ENCODE measurements around the gene PDE3A.

PDE3A gene

DNA sequence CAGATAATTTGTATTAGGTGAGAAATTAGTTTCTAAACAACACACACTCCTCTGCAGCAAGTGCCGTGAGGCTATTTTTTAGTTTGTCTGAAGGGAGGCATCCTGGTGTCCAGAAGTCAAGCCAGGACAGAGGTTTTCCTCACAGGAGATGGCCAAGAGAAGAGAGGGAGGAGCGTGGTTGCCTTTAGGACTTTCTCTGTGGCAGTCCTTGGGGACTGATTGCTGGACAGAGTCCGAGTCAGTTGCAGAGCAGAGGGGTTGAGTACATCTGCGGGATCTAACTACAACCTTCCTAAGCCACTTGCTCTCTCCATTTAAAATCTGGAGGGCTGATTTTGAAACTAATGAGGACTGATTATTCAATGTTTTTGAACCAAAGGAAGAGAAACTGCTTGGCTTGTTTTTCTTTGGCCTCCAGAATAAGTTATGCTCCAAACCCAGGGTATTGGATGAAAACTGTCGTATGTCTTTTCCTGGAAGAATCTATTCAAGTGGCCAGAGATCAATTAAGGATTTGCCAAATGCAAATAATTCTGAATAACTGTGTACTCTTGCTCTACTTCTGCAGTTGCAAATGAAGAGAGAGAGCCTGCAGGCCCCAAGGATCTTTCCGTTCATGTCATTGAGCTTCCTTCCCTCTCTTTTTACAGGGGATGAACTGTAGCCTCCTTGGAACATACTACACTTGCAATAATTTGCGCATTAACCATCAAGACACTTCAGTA is 328.0 kb downstream of the PDE3A start:
- peaks cover 26% of the 10 kb centered on the region for H3K4me1 ChIP-seq (ENCODE audit: control insufficient read depth, insufficient read depth, low read length)
- no peaks in the 10 kb centered on the region for H3K36me3 ChIP-seq (ENCODE audit: control insufficient read depth, insufficient read depth, low read length)
- H3K9me3 ChIP-seq (ENCODE audit: control insufficient read depth, insufficient read depth, low read length): no peaks in the 10 kb centered on the region
- no peaks in the 10 kb centered on the region for H3K27me3 ChIP-seq (ENCODE audit: control insufficient read depth, insufficient read depth, low read length)
- H3K4me3 ChIP-seq (ENCODE audit: low read depth, low read length): no peak overlapping the region
- H3K9ac ChIP-seq (ENCODE audit: low read depth, low read length): no peak overlapping the region
- no peak overlapping the region for H3K27ac ChIP-seq (ENCODE audit: low read depth, low read length)

DNA sequence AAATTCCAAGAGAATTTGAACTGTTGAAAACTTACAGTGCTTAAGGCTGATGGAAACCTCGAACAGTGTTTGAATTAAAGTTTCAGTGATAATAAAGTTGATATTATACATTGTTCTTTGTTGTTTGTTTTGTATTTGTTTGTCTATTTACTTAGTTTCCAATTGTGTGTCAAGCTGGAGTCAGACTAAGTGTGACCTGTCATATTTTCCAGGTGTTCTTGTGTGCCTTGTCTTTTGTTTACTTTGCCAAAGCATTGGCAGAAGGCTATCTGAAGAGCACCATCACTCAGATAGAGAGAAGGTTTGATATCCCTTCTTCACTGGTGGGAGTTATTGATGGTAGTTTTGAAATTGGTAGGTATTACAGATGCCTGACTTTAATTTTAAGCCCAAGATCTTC is 332.8 kb downstream of the PDE3A start:
- H3K36me3 ChIP-seq (ENCODE audit: control insufficient read depth, insufficient read depth, low read length): no peaks in the 10 kb centered on the region
- H3K27ac ChIP-seq (ENCODE audit: low read depth, low read length): no peak overlapping the region
- H3K4me3 ChIP-seq (ENCODE audit: low read depth, low read length): no peak overlapping the region
- H3K4me1 ChIP-seq (ENCODE audit: control insufficient read depth, insufficient read depth, low read length): peaks cover 13% of the 10 kb centered on the region; the same call in 1 of the 2 replicates
- no peaks in the 10 kb centered on the region for H3K27me3 ChIP-seq (ENCODE audit: control insufficient read depth, insufficient read depth, low read length)
- no peaks in the 10 kb centered on the region for H3K9me3 ChIP-seq (ENCODE audit: control insufficient read depth, insufficient read depth, low read length)
- no peak overlapping the region for H3K9ac ChIP-seq (ENCODE audit: low read depth, low read length)

DNA sequence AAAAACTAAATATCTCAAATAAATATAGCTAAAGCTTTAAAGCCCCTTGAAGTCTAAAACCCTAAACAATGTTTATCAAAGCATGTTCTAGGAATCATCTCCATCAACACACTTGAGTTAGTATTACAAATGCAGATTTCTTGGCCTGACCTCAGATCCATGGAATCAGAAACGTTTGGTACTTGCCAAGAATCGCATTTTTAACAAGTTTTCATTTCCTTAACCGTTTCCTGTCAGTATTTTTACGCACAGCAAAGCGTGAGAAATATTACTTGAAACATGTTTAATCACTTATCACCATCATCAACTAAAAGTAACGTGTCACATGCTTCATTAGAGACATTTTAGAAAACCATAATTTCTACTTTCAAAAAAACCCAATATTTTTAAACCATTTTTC is 336.5 kb downstream of the PDE3A start:
- H3K4me3 ChIP-seq (ENCODE audit: low read depth, low read length): no peak overlapping the region
- no peak overlapping the region for H3K9ac ChIP-seq (ENCODE audit: low read depth, low read length)
- H3K27me3 ChIP-seq (ENCODE audit: control insufficient read depth, insufficient read depth, low read length): no peaks in the 10 kb centered on the region
- H3K27ac ChIP-seq (ENCODE audit: low read depth, low read length): no peak overlapping the region
- no peaks in the 10 kb centered on the region for H3K9me3 ChIP-seq (ENCODE audit: control insufficient read depth, insufficient read depth, low read length)
- no peaks in the 10 kb centered on the region; the same call in 1 of the 2 replicates for H3K4me1 ChIP-seq (ENCODE audit: control insufficient read depth, insufficient read depth, low read length)
- no peaks in the 10 kb centered on the region for H3K36me3 ChIP-seq (ENCODE audit: control insufficient read depth, insufficient read depth, low read length)

DNA sequence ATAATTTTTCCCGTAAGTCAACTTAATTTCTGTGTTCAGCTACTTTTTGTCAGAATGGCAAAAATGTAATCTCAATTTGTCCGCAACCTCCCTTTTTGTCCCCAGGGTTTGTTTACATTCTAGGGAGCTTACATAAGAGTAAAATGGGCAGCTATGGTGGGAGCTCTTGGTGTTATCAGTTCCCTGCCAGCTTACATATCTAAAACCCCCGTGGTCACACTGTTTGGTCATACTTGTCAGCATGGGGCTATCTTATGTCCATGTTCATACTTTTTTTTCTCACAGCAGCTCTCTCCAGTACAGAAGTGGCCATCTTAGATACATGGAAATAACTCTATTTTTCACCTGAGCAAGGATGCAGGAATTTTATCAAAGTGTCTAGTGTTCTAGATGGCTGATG is 343.5 kb downstream of the PDE3A start:
- H3K9me3 ChIP-seq (ENCODE audit: control insufficient read depth, insufficient read depth, low read length): no peaks in the 10 kb centered on the region
- no peaks in the 10 kb centered on the region for H3K27me3 ChIP-seq (ENCODE audit: control insufficient read depth, insufficient read depth, low read length)
- no peaks in the 10 kb centered on the region for H3K36me3 ChIP-seq (ENCODE audit: control insufficient read depth, insufficient read depth, low read length)
- H3K9ac ChIP-seq (ENCODE audit: low read depth, low read length): no peak overlapping the region
- peaks cover 5% of the 10 kb centered on the region for H3K4me1 ChIP-seq (ENCODE audit: control insufficient read depth, insufficient read depth, low read length)
- H3K4me3 ChIP-seq (ENCODE audit: low read depth, low read length): no peak overlapping the region
- no peak overlapping the region for H3K27ac ChIP-seq (ENCODE audit: low read depth, low read length)

DNA sequence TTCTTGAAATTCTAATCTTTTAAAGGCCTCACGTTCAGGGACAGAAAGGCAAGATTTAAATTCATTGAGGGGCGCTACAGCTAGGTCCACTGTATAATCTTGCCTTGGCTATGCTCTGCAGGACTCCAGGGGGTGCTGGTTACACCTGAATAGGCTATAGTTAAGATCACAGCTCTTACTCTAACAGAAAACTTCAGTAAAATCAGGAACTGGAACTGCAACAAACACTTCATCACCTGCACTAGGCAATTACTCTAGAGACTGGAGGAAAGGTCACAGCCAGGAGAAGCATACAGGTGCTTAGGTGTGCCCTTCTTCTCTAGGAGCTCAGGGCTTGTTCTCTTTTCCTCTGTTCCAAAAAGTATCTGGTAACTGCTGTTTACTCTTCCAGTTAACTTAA is 347.7 kb downstream of the PDE3A start:
- Histone ChIP-seq H3K9me3 (ENCODE audit: control insufficient read depth, insufficient read depth, low read length) (no peaks in the 10 kb centered on the region), H3K27me3 (ENCODE audit: control insufficient read depth, insufficient read depth, low read length) (no peaks in the 10 kb centered on the region), H3K27ac (ENCODE audit: low read depth, low read length) (no peak overlapping the region), H3K9ac (ENCODE audit: low read depth, low read length) (no peak overlapping the region), H3K4me1 (ENCODE audit: control insufficient read depth, insufficient read depth, low read length) (peaks cover 5% of the 10 kb centered on the region), H3K36me3 (ENCODE audit: control insufficient read depth, insufficient read depth, low read length) (no peaks in the 10 kb centered on the region), H3K4me3 (ENCODE audit: low read depth, low read length) (no peak overlapping the region)

DNA sequence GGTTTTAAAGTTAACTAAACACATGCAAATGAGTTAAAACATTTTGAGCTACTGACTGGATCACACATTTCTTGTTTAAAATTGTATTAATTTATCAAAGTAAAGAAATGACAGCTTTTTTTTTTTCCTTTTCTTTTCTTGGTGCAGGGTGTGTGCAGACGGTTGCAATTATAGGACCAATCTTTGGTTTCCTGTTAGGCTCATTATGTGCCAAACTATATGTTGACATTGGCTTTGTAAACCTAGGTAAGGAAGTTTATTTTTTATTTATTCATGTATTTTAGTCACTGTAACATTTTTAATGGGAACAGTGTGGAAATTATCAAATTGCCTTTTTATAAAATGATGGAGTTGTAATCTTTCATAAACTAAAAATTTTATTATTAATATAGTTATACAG is 348.6 kb downstream of the PDE3A start:
- Histone ChIP-seq H3K9me3 (ENCODE audit: control insufficient read depth, insufficient read depth, low read length) (no peaks in the 10 kb centered on the region), H3K27me3 (ENCODE audit: control insufficient read depth, insufficient read depth, low read length) (no peaks in the 10 kb centered on the region), H3K9ac (ENCODE audit: low read depth, low read length) (no peak overlapping the region), H3K4me1 (ENCODE audit: control insufficient read depth, insufficient read depth, low read length) (peaks cover 5% of the 10 kb centered on the region), H3K36me3 (ENCODE audit: control insufficient read depth, insufficient read depth, low read length) (no peaks in the 10 kb centered on the region), H3K4me3 (ENCODE audit: low read depth, low read length) (no peak overlapping the region), H3K27ac (ENCODE audit: low read depth, low read length) (no peak overlapping the region)

DNA sequence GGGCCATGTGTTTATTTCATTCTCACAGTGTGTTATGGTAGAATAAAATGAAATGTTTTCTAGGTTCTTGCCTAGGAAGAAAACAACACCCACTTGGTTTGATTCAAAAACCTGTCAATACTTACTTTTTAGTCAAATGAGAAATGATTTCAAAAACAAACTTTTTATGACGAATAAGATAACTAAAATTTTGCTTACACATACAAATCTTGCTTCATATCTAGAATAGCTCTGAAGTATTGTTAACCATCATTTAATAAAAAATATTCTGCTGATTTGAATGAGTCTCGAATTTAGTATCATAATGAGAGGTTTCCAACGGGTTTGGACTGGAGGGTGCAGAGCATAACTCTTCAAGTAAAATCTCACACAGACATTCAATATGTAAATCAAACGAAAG is 350.0 kb downstream of the PDE3A start:
- Histone ChIP-seq H3K9ac (ENCODE audit: low read depth, low read length) (no peak overlapping the region), H3K4me3 (ENCODE audit: low read depth, low read length) (no peak overlapping the region)

DNA sequence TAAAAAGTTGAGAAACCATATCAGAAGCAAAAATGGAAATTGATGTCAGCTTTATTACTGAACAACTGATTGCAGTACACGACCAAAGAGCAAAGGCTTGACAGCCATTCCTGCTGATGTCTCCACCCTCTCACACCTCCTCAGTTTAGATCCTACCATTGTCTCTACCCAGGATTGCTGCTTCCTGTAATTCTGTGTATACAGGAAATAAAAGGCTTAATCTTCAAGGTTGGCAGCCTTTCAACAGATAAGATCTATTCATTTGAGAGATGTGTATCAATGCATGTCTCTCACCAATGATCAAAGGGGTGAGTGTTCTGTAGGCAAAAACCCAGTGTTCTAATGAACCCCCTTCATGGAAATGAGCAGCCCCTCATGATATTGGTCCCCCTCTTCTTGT is 353.8 kb downstream of the PDE3A start:
- H3K27me3 ChIP-seq (ENCODE audit: control insufficient read depth, insufficient read depth, low read length): no peaks in the 10 kb centered on the region
- H3K4me3 ChIP-seq (ENCODE audit: low read depth, low read length): no peak overlapping the region
- no peaks in the 10 kb centered on the region for H3K36me3 ChIP-seq (ENCODE audit: control insufficient read depth, insufficient read depth, low read length)
- no peaks in the 10 kb centered on the region for H3K4me1 ChIP-seq (ENCODE audit: control insufficient read depth, insufficient read depth, low read length)
- H3K9me3 ChIP-seq (ENCODE audit: control insufficient read depth, insufficient read depth, low read length): no peaks in the 10 kb centered on the region
- H3K27ac ChIP-seq (ENCODE audit: low read depth, low read length): no peak overlapping the region
- H3K9ac ChIP-seq (ENCODE audit: low read depth, low read length): no peak overlapping the region

More for the DNA sequence above, 350.0 kb downstream of the PDE3A start:
- Histone ChIP-seq H3K9me3 (ENCODE audit: control insufficient read depth, insufficient read depth, low read length) (no peaks in the 10 kb centered on the region), H3K27ac (ENCODE audit: low read depth, low read length) (no peak overlapping the region), H3K27me3 (ENCODE audit: control insufficient read depth, insufficient read depth, low read length) (no peaks in the 10 kb centered on the region), H3K4me1 (ENCODE audit: control insufficient read depth, insufficient read depth, low read length) (peaks cover 5% of the 10 kb centered on the region), H3K36me3 (ENCODE audit: control insufficient read depth, insufficient read depth, low read length) (no peaks in the 10 kb centered on the region)

DNA sequence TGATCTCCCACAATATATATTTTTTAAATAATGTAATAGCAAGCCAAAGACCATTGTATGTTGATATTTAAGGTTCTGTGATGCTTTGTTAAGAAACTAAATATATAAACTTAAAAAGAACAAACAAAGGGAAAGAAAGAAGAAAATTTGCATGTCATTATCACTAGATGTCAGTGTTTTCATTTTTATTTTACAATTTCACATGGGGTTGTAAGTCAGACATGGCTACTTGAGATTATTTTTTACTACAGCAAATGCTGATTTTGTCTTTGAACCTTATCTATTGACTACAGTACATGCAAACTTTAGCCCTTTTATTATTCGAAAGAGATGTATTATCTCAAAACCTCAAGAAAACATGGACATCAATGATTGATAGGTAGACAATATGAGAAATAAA is 362.9 kb downstream of the PDE3A start:
- Histone ChIP-seq H3K4me3 (ENCODE audit: low read depth, low read length) (no peak overlapping the region), H3K36me3 (ENCODE audit: control insufficient read depth, insufficient read depth, low read length) (no peaks in the 10 kb centered on the region), H3K9me3 (ENCODE audit: control insufficient read depth, insufficient read depth, low read length) (no peaks in the 10 kb centered on the region)

More for the DNA sequence above, 362.9 kb downstream of the PDE3A start:
- no peaks in the 10 kb centered on the region for H3K27me3 ChIP-seq (ENCODE audit: control insufficient read depth, insufficient read depth, low read length)
- H3K9ac ChIP-seq (ENCODE audit: low read depth, low read length): no peak overlapping the region
- no peaks in the 10 kb centered on the region for H3K4me1 ChIP-seq (ENCODE audit: control insufficient read depth, insufficient read depth, low read length)
- H3K27ac ChIP-seq (ENCODE audit: low read depth, low read length): no peak overlapping the region

All from HUES48 (cell line).